BJ (cell line): Measurements from ENCODE around the gene ZNF644. TPM values are rescaled to one million over a fixed set of nuclear protein-coding genes. Genes with fewer than 3 reads are reported as not detected.

ENCODE experiments used
- CTCF ChIA-PET: fragments of 350-600 bp; formaldehyde crosslinking; extraction: SDS; loops from one replicate; lab custom pipeline; 2021; ENCODE audit warnings: antibody characterized with exemption, inconsistent platforms; lab: Yijun Ruan, JAX
- POLR2A ChIA-PET: fragments of 300-600 bp; sonication (Branson Sonifier 250); formaldehyde crosslinking; extraction: SDS; loops from one replicate; lab custom pipeline; 2021; ENCODE audit warnings: antibody characterized with exemption; lab: Charles Lee
- DNase-seq: peaks from one replicate; pipeline ENCODE4 v3.0.0-alpha.2; 2011; ENCODE audit warnings: low read depth
- H3K27me3 ChIP-seq: 2 replicates; pipeline ENCODE4 v1.6.0; 2011; ENCODE audit warnings: low read length; ENCODE audit not compliant: control insufficient read depth, insufficient read depth
- H3K36me3 ChIP-seq: 2 replicates; pipeline ENCODE4 v1.5.1; 2011; ENCODE audit warnings: low read length; ENCODE audit not compliant: control insufficient read depth, insufficient read depth
- H3K4me3 ChIP-seq: 2 replicates; pipeline ENCODE4 v1.5.1; 2011; ENCODE audit warnings: low read depth, mild to moderate bottlenecking, control low read depth, low read length
- CTCF ChIP-seq: IDR thresholded peaks from 2 replicates; pipeline ENCODE4 v1.5.1; 2011; ENCODE audit warnings: low read depth, mild to moderate bottlenecking, control low read depth, inconsistent platforms, low read length, moderate library complexity; ENCODE audit not compliant: insufficient read depth
- polyA plus RNA-seq: library from polyadenylated mRNA; depleted of rRNA; stranded (reverse); fragments of >200 nt; gene quantifications from 2 replicates; pipeline ENCODE4 v1.2.3, GENCODE V29; 2011

The ZNF644 gene
- polyA plus RNA-seq, 1 experiment, result 7.3 TPM

- TF ChIP-seq CTCF, result no peak
- Histone ChIP-seq H3K27me3 (no peaks in the 10 kb centered on the region), H3K4me3 (no peak overlapping the region), H3K36me3 (no peaks in the 10 kb centered on the region; the same call in 1 of the 2 replicates)
- CTCF ChIA-PET, result no interaction called here
- DNase-seq, result no peak
- POLR2A ChIA-PET, result no interaction called here
Measured at GRCh38 chr1:90989990-90990389, 31.8 kb downstream of the ZNF644 start.

DNA sequence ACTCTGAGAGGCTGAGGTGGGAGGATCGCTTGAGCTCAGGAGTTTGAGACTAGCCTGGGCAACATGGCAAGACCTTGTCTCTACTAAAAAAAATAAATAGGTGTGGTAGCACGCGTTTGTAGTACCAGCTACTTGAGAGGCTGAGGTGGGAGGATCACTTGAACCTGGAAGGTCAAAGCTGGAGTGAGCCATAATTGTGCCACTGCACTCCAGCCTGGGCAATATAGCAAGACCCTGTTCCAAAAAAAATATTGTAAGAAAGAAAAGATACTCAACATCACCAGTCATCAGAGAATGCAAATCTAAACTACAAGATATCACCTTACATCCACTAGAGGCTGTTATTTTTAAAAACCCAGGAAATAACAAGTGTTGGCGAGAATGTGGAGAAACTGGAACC, 32.5 kb downstream of the ZNF644 start:
- no peak for TF ChIP-seq CTCF
- Histone ChIP-seq H3K27me3 (no peaks in the 10 kb centered on the region), H3K4me3 (no peak overlapping the region), H3K36me3 (no peaks in the 10 kb centered on the region; the same call in 1 of the 2 replicates)
- POLR2A ChIA-PET, result no interaction called here
- CTCF ChIA-PET, result interaction anchor here (1.0 to 1.1 kb wide), 2 partner anchors 9 to 15 kb away, joined by 3 to 4 read pairs; no protein-coding TSS in a partner anchor
- no peak for DNase-seq

DNA sequence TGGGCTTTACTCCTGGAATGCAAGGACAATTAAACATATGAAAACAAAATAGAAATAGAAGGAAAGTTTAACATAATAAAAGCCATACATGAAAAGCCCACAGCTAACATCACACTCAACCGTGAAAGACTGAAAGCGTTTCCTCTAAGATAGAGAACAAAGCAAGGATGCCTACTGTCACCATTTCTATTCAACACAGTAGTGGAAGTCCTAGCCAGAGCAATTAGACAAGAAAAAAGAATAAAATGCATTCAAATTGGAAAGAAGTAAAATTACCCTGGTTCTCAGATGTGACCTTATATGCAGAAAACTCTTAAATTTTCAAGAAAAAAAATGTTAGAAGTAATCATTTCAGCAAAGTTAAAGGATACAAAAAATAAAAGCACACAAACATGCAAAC, 34.0 kb downstream of the ZNF644 start:
- CTCF ChIA-PET, result no interaction called here
- POLR2A ChIA-PET, result no interaction called here
- TF ChIP-seq CTCF, result no peak

GRCh38 chr1:90986953-90987352, 34.9 kb downstream of the ZNF644 start:
- no peak overlapping the region for H3K4me3 ChIP-seq
- no peak for TF ChIP-seq CTCF
- no peak for DNase-seq
- ChIA-PET POLR2A (no interaction called here), CTCF (no interaction called here)
- no peaks in the 10 kb centered on the region for H3K27me3 ChIP-seq
- H3K36me3 ChIP-seq, result no peaks in the 10 kb centered on the region; the same call in 1 of the 2 replicates

More for the DNA sequence above, 34.0 kb downstream of the ZNF644 start:
- Histone ChIP-seq H3K27me3 (no peaks in the 10 kb centered on the region), H3K36me3 (no peaks in the 10 kb centered on the region; the same call in 1 of the 2 replicates), H3K4me3 (no peak overlapping the region)
- DNase-seq, result no peak

DNA sequence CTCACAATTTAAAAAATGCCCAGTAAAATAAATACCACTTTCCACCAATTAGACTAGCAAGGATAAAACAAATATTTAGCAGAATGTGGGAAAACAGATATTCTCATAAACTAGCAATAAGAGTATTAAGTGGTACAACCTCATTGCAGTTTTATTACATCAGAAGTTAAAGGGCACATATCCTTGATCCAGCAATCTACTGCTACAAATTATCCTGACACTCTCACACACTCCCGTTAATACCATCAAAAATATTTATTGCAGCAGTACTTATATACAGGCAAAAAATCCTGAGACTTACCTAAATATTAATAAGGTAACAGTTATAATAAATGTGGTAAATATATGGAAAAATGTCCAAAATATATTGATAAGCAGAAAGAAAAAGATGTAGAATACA, 44.3 kb downstream of the ZNF644 start:
- CTCF ChIA-PET, result no interaction called here
- H3K4me3 ChIP-seq, result no peak overlapping the region
- POLR2A ChIA-PET, result no interaction called here
- no peak for TF ChIP-seq CTCF
- no peaks in the 10 kb centered on the region for H3K36me3 ChIP-seq
- H3K27me3 ChIP-seq, result no peaks in the 10 kb centered on the region
- DNase-seq, result no peak
